ENCODE data around the gene ASB3.
"Not testable (repeated sequence)": the region's sequence is repeated elsewhere in the genome, so short reads cannot be mapped to it uniquely, and the experiment has no call there.

DNA sequence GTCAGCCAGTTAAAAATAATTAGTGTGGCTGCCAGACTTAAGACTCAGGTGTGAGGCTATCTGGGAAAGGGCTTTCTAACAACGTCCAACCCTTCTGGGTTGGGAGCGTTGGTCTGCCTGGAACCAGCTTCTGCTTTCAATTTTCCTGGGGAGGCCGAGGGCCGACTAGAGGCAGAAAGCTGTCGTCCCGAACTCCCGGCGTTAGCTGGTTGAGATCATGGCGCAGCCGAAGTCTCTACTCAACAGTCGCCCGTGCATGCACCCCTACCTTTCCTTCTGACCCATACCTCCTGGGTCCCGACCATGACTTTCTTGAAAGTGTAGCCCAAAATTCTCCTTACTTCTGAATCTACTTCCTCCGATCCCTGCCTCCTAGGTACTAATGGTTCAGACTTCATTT lies 29.5 kb downstream of the ASB3 start:
- TF ChIP-seq, protein P1, sequence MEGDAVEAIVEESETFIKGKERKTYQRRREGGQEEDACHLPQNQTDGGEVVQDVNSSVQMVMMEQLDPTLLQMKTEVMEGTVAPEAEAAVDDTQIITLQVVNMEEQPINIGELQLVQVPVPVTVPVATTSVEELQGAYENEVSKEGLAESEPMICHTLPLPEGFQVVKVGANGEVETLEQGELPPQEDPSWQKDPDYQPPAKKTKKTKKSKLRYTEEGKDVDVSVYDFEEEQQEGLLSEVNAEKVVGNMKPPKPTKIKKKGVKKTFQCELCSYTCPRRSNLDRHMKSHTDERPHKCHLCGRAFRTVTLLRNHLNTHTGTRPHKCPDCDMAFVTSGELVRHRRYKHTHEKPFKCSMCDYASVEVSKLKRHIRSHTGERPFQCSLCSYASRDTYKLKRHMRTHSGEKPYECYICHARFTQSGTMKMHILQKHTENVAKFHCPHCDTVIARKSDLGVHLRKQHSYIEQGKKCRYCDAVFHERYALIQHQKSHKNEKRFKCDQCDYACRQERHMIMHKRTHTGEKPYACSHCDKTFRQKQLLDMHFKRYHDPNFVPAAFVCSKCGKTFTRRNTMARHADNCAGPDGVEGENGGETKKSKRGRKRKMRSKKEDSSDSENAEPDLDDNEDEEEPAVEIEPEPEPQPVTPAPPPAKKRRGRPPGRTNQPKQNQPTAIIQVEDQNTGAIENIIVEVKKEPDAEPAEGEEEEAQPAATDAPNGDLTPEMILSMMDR (IDR thresholded peaks at IDR 0.05) = not testable (repeated sequence)
- TF ChIP-seq POLR2A (IDR thresholded peaks at IDR 0.05) = not testable (repeated sequence)
